AG04450 (cell line): ENCODE measurements around the gene GPBP1. TPM values are rescaled to one million over a fixed set of nuclear protein-coding genes. Genes with fewer than 3 reads are reported as not detected.

Experiments used
- CTCF ChIA-PET: fragments of 300-600, 350-600 bp; formaldehyde crosslinking; extraction: SDS; loops from one replicate; lab custom pipeline; 2022; ENCODE audit warnings: antibody characterized with exemption, inconsistent platforms; lab: Charles Lee
- POLR2A ChIA-PET: fragments of 350-600 bp; formaldehyde crosslinking; extraction: SDS; loops from one replicate; lab custom pipeline; 2021; ENCODE audit warnings: antibody characterized with exemption, inconsistent platforms; lab: Yijun Ruan, JAX
- DNase-seq: peaks from one replicate; pipeline ENCODE4 v3.0.0-alpha.2; 2011; ENCODE audit warnings: low read depth, low spot score
- H3K27ac ChIP-seq: one replicate; pipeline ENCODE4 v1.5.1; 2012; ENCODE audit warnings: low read depth, low read length, control low read depth
- H3K27me3 ChIP-seq: one replicate; pipeline ENCODE4 v1.6.0; 2012; ENCODE audit warnings: low read length; ENCODE audit not compliant: control insufficient read depth, insufficient read depth
- H3K4me3 ChIP-seq: 2 replicates; pipeline ENCODE4 v1.5.1; 2011; ENCODE audit warnings: mild to moderate bottlenecking, low read depth, low read length, control low read depth
- H3K9me3 ChIP-seq: 2 replicates; pipeline ENCODE4 v1.5.1; 2012; ENCODE audit warnings: low read length; ENCODE audit not compliant: control insufficient read depth, insufficient read depth
- polyA plus RNA-seq: library from polyadenylated mRNA; depleted of rRNA; stranded (reverse); fragments of >200 nt; gene quantifications from 2 replicates; pipeline ENCODE4 v1.2.3, GENCODE V29; 2011
- TF ChIP-seq, protein P1 (sequence below): IDR thresholded peaks from 2 replicates; pipeline ENCODE4 v1.5.1; 2011; ENCODE audit warnings: low read depth, low read length, control low read depth, inconsistent platforms

Gene GPBP1
- polyA plus RNA-seq, 1 experiment = 67.7 TPM

DNA sequence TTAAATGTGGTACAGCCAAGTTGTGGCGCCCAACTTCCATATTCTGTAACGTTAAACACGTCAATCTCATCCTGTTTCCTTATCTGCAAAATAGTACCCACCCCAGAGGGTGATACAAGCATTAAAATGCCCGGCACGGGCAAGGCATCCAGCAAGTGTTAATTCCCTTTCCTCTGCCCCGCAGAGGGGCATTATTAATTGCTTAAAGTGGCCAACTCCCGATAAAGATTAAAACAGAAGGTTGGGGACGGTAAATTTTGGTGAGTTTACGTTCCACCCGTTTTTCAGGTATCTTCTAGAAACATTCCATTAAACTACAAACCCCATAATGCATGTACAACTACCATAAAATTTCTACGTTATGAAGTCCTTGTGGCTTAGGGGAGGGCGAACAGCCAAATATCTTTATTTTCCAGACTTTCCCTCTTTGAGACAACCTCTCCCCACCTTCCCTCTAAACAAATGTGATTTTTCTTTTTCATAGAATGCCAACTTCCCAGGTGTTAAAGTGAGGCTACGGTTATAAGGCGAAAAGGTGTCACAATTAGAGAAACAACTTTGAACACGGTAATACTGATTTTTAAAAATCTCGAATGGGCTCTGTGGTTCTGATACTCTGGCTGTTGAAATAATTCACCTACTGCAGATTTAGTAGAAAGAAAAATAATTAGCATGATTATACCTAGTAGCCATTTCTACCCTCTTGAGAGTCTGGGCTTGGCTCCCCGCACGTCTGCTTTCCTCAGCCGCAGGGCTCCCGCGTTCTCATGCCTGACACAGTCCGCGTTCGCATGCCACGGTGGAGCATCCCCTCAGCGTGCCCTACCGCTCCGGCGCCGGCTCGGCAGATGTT is 1.2 kb upstream of the GPBP1 start:
- TF ChIP-seq, protein P1, sequence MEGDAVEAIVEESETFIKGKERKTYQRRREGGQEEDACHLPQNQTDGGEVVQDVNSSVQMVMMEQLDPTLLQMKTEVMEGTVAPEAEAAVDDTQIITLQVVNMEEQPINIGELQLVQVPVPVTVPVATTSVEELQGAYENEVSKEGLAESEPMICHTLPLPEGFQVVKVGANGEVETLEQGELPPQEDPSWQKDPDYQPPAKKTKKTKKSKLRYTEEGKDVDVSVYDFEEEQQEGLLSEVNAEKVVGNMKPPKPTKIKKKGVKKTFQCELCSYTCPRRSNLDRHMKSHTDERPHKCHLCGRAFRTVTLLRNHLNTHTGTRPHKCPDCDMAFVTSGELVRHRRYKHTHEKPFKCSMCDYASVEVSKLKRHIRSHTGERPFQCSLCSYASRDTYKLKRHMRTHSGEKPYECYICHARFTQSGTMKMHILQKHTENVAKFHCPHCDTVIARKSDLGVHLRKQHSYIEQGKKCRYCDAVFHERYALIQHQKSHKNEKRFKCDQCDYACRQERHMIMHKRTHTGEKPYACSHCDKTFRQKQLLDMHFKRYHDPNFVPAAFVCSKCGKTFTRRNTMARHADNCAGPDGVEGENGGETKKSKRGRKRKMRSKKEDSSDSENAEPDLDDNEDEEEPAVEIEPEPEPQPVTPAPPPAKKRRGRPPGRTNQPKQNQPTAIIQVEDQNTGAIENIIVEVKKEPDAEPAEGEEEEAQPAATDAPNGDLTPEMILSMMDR = no peak
- CTCF ChIA-PET = interaction anchor here (1.1 kb wide), 3 partner anchors 35 to 209 kb away, joined by 3 to 5 read pairs (median 4); no protein-coding TSS in a partner anchor
- Histone ChIP-seq H3K9me3 (no peaks in the 10 kb centered on the region; the same call in 1 of the 2 replicates), H3K27ac (peak overlapping the region; percentile 99), H3K27me3 (no peaks in the 10 kb centered on the region), H3K4me3 (peak overlapping the region; percentile 93)
- POLR2A ChIA-PET = interaction anchor here (1.0 to 1.4 kb wide), 4 partner anchors 17 to 263 kb away, joined by 5 to 15 read pairs (median 8); partner anchors contain the start of gene SETD9
- no peak for DNase-seq

DNA sequence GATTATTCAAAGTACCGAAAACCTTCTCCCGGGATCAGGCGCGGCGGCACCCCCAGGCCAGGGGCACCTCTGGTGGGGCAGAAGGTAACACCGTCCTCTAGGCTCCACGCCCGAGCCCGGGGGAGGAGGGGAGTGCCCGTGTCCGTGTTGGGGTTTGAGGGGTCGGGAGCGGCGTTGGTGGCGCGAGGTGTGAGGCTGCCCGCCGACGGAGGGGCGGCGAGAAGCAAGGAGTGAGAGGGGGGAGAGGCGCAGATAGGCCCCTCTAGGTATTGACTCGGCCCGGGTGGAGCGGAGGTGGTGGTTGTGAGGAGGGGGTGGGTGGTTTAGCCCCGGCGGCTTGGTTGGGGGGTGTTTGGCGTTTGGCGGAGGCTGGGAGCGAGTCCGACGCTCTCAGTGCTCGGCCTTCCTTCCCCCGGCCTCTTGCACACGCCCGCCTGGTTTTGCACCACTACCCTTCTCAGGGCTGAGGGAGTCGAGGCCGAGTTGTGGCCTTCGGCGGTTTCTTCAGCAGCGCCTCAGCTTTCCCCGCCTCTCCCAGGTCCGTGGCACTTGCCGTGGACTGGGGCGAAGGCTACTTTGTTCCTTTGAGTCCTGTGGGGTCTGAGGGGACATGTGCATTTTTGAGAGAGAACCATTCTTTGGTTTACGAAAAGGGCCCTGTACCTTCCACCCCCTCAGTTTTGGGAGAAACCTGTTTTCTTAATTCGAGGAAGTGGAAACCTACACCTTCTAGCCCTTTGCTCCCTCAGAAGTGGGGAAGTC is 450 bp downstream of the GPBP1 start:
- CTCF ChIA-PET = interaction anchor here (0.6 to 1.1 kb wide), 3 partner anchors 46 to 129 kb away, joined by 3 to 5 read pairs (median 4); no protein-coding TSS in a partner anchor
- Histone ChIP-seq H3K4me3 (peak overlapping the region; percentile 93), H3K27me3 (no peaks in the 10 kb centered on the region), H3K9me3 (no peaks in the 10 kb centered on the region; the same call in 1 of the 2 replicates), H3K27ac (peak overlapping the region; percentile 99)
- POLR2A ChIA-PET = interaction anchor here (0.5 to 1.4 kb wide), 8 partner anchors 16 to 336 kb away, joined by 3 to 15 read pairs (median 4); partner anchors contain the start of gene SETD9
- no peak for DNase-seq
- TF ChIP-seq, protein P1 = no peak

- TF ChIP-seq, protein P1 = no peak
- H3K9me3 ChIP-seq = no peaks in the 10 kb centered on the region; the same call in 1 of the 2 replicates
- no peaks in the 10 kb centered on the region for H3K27me3 ChIP-seq
- H3K27ac ChIP-seq = peak overlapping the region; percentile 99
- no peak for DNase-seq
- H3K4me3 ChIP-seq = peak overlapping the region; percentile 93
- ChIA-PET POLR2A (no interaction called here), CTCF (interaction anchor here (1.0 kb wide), 1 partner anchor 45 kb away, joined by 3 read pairs; no protein-coding TSS in a partner anchor)
Measured at GRCh38 chr5:57174890-57175510, 1.1 kb downstream of the GPBP1 start.

DNA sequence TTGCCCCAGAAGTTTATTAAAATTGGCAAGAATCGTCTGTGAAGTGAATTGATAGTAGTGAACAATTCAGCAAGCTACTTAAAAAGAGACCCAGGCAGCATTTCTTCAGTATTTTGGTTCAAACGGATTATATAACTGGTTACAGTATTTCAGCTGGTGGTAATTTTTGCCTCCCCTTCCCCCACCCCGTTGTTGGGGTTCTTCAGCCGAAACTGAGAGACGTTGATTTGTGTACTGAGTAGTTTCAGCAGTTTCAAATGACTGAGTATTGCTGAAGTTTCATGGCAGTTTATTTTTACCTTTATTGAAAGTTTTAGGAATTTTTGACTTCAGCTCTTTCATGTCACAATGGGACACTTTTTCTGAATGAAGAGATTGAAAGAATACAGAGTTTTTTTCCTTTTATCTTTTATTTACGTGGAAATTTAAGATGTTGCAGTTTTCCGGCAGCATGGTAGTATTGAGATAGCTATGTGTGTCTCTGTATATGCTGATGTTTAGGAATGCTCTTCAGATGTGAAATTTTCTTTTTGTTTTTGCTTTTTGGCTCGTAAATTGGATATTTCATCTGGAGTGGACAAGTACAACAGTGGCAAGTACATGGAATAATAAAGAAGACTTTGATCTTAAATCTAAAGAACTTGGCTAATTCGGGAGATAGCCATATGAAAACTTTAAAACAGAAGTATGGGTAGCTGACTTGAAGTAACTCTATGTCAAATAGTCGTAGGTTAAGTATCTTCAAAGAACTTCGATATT is 1.9 kb downstream of the GPBP1 start:
- H3K27me3 ChIP-seq = no peaks in the 10 kb centered on the region
- ChIA-PET CTCF (interaction anchor here (1.0 to 1.4 kb wide), 3 partner anchors 12 to 44 kb away, joined by 3 read pairs; no protein-coding TSS in a partner anchor), POLR2A (no interaction called here)
- no peaks in the 10 kb centered on the region; the same call in 1 of the 2 replicates for H3K9me3 ChIP-seq
- TF ChIP-seq, protein P1 = no peak
- H3K4me3 ChIP-seq = peak overlapping the region; percentile 93
- no peak overlapping the region for H3K27ac ChIP-seq
- no peak for DNase-seq
